Hepatocyte (in vitro differentiated cells): ENCODE results near the gene SMIM20.

Experiments used
- EZH2phosphoT487 ChIP-seq: fragments of 200-600 bp; sonication (generic); IDR thresholded peaks from one replicate; pipeline ENCODE4 v1.6.1; 2018; ENCODE audit warnings: antibody characterized with exemption, mild to moderate bottlenecking, low read depth, moderate library complexity; ENCODE audit not compliant: unreplicated experiment, severe bottlenecking
- TF ChIP-seq, protein P1 (sequence below): fragments of 200-600 bp; sonication (generic); IDR thresholded peaks from 2 replicates; pipeline ENCODE4 v1.5.1; 2016; ENCODE audit warnings: antibody characterized with exemption, mild to moderate bottlenecking; ENCODE audit not compliant: poor library complexity

DNA sequence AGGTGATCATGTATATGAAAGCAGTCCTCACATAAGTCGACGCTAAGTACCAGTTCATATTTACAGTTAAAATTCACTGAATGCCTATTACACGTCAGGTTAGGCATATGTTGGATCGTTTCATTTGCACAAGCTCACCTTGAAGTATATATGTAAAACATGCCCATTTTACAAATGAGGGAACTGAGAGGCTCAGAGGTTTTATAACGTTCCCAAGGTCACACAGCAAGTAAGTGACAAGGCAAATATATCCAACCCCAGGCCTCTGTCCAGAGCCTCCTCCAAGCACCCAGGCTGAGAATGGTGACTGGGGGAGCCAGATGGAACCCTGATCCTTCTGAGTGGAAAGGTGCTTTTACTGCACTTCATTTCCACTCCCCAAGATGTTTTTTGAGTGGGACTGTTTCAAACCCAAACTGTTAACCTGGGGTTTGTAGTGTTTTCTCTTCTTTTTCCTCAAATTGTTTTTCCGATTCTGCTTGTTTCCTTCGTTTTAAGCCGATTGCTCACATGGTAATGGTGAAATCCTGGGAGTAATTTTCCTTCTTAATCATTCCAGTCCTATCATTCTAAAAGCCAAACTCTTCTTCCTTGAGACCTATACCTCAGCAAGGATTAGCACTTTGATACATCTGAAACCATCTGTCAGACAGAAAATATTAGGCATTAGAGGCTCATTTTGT lies 791 bp downstream of the SMIM20 start:
- TF ChIP-seq, protein P1, sequence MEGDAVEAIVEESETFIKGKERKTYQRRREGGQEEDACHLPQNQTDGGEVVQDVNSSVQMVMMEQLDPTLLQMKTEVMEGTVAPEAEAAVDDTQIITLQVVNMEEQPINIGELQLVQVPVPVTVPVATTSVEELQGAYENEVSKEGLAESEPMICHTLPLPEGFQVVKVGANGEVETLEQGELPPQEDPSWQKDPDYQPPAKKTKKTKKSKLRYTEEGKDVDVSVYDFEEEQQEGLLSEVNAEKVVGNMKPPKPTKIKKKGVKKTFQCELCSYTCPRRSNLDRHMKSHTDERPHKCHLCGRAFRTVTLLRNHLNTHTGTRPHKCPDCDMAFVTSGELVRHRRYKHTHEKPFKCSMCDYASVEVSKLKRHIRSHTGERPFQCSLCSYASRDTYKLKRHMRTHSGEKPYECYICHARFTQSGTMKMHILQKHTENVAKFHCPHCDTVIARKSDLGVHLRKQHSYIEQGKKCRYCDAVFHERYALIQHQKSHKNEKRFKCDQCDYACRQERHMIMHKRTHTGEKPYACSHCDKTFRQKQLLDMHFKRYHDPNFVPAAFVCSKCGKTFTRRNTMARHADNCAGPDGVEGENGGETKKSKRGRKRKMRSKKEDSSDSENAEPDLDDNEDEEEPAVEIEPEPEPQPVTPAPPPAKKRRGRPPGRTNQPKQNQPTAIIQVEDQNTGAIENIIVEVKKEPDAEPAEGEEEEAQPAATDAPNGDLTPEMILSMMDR = no peak
- TF ChIP-seq EZH2phosphoT487 = no peak
